Anterior cingulate cortex (tissue), 58 donors: ENCODE measurements around the gene PDE3A.

ENCODE experiments used
- DNase-seq, 58 donors: peaks; one replicate each; lab custom pipeline; 2025; lab: John Stamatoyannopoulos, UW

Gene PDE3A

GRCh38 chr12:20487519-20487918, 119.2 kb downstream of the PDE3A start:
- no peak for DNase-seq

DNA sequence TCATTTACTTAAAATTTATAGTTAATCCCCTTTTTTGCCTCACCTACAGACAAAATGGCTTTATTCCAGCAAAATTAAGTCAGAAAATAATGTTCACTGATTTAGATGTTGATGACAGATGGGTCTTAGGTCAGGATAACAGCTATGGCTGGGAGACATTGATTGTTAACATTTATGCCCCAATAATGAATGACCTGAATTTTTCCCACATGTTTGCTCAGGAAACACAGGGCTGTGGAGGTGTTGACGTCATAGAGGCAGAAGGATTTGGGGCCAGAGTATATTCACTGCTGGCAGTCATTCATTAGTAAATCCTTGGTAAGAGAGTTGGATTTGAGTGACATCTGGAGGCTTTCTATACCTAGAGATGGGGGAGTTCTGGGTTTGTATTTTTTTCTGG, 121.3 kb downstream of the PDE3A start:
- DNase-seq = no peak

- no peak for DNase-seq
Measured at GRCh38 chr12:20490213-20490612, 121.9 kb downstream of the PDE3A start.

DNA sequence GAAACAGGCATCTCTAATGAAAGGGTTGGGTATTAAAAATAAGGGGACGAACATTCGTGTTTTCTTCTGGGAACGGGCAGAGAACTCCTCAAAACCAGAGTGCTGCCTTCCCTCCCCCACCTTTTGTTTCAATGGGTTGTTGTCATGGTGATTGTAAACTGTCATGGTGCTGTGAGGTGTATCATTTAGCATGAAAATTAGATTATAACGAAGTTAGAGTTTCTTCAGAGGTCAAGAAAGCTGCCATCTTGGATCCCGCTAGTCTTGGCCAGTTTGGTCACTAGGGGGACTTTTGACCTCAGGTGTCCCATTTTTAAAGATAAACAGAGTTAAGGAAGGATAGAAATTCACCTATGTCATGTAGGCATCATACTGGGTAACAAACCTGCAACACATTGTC, 123.0 kb downstream of the PDE3A start:
- no peak for DNase-seq

DNA sequence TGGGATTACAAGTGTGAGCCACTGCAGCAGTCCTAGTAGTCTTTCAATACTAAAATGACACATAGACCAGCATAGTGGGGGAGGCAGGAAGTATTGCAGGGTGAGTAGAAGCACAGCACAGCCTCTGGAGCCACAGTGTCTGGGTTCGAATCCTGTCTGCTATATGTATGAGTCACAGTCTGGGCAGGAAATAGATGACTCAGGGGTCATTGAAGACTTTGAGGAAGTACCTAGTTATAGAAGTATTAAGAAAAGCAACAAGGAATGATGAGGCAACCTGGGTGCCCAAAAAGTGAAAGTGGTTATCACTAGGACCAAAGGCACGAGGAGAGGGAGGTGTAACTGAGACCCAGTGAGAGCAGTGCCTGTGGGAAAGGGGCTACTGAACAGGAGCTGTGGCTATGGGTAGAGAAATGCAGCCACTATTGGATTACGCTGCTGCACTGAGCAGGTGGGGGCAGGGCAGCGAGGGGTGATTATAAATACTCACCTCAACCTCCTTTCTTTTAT, 124.0 kb downstream of the PDE3A start:
- DNase-seq = no peak

DNA sequence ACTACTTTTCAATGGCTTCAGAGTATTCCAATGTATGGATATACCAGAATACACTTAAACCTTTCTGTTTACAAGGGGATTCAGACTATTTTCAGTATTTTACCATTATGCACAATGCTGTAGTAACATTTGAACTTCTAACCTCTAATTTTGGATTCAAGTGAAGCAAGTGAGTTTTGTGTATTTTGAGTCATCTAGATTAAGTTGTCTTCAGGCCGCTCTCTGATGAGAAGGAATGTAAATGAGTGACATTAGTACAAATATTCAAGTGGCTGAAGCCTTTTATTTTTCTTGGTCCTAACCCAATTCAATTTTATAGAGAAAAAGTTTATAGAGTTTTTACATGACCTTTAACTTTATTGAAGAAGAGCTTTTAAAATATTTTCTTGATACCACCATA, 125.6 kb downstream of the PDE3A start:
- no peak for DNase-seq

DNA sequence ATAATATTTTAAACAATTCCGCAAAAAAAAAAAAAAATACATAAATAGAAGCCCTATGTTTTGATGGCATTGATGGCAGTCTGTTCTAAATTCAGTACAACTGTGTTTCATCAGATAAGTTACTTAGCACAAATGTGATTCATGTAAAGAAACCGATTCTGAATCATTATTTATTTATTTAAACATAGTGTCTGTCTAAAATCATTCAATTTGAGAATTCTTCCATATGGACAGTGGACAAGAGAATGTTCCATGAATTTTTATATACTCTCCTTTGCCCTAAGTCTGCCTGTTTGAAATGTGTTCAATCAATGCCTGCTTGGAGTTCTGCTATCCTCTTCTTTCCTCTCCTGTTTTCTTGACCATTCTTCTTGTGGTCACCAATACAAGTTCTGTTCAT, 126.5 kb downstream of the PDE3A start:
- no peak for DNase-seq

DNA sequence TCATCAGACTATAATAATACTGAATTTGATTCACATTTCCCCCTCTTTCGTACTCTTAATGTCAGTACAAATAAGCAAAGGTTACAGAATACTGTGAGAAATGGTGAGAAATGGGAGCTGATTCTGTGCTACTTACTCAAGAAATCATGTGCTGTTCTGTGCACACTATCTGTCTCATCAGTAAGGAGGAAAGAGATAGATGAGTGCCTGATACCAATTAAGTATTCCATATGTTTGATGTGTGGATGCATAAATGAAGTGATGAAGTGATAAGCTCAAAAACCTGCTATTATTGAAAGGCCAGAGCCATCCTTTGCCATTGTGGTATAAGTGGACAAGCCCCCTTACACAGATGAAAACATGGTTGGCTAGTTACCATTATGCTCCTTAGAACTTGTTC, 127.7 kb downstream of the PDE3A start:
- no peak for DNase-seq

DNA sequence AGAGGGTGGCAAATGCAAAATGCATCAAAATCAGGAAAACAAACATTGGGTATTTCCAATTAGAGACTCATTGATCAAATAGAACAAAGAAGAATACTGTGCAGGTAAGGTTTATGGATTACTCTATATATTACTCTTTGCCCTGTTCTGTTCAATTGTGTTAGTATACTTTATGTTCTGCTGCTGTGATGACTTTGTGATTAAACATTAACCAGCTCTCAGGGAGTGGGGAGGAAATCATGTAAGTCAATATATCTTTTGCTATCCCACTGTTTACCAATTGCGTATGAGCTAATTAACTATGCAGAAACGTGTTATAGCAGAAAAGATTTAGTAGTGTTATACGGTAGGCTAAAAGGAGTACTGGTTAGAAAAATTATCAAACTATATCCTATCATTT, 129.4 kb downstream of the PDE3A start:
- no peak for DNase-seq

GRCh38 chr12:20501958-20502357, 133.6 kb downstream of the PDE3A start:
- no peak for DNase-seq

- DNase-seq = no peak
Measured at GRCh38 chr12:20503858-20504257, 135.5 kb downstream of the PDE3A start.

GRCh38 chr12:20505056-20505455, 136.7 kb downstream of the PDE3A start:
- DNase-seq = no peak

GRCh38 chr12:20507056-20507455, 138.7 kb downstream of the PDE3A start:
- DNase-seq = no peak

DNA sequence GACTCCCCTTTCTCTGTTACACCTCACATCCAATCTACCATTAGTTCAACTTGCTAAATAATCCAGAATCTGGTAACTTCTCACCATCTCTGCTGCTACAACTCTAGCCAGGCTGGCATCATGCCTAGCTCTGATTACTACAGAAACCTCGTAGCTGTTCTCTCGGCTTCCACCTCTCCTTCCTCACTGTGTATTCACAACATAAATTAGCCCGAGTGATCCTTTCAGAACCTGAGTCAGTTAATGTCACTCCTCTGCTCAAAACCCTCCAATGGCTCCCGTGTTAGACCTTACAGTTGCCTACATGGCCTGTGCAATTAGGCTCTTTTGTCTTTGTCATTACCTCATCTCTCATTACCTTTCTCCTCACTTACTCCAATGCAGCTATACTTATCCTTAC, 139.4 kb downstream of the PDE3A start:
- DNase-seq = no peak

DNA sequence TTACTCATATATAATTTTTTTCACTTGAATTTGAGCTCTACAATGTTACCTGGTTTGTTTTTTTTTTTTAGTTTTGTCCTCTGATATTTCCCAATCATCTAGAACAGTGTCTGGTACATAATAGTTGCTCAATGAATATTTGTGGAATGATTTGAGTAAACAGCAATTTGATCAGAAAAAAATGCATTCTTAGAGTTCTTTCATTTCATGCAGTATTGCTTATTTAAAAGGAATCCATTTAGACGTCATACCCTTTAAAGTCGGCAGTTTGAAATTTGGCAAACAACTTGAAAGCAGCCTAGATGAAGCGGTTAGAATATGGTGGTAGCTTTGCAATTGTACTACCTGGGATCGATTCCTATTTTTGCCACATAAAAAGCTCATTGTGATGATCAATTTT, 140.0 kb downstream of the PDE3A start:
- no peak for DNase-seq

GRCh38 chr12:20508962-20509361, 140.6 kb downstream of the PDE3A start:
- no peak for DNase-seq

GRCh38 chr12:20510811-20511210, 142.5 kb downstream of the PDE3A start:
- no peak for DNase-seq

GRCh38 chr12:20513189-20513588, 144.9 kb downstream of the PDE3A start:
- DNase-seq = no peak

DNA sequence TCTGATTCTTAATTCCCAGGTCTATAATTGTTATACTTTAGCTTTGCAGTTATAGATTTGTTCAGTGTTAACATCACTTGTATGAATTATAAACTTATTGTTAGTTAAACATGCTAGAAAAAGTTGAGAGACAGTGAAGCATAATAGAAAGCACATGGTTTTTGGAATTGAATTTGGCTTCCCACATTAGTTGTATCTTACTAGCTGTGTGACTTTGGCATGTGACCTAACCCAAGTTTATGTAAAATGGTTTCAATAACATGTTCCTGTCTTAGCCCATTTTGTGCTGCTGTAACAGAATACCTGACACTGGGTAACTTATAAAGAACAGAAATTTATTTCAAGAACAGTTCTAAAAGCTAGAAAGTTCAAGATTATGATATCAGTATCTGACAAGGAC, 146.3 kb downstream of the PDE3A start:
- no peak for DNase-seq

DNA sequence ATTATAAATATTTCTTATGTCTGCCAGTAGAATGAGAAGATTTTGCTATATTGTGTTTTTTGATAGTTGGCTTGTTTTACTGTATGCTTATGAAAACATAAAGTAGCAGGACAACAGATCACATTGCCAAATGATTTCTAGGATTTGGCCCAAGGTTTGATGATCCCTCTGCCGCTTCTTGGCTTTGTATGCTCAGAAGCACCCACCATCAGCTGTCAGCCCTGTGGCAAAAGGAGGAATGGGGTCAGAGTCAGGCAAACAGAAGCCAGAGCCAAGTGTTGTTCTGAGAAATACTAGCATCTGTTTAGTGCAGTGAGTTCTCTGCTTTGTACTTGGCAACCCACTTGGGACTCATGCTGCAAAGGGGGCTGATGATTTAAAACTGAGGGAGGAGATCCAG, 152.2 kb downstream of the PDE3A start:
- peak in 3 of 58 donors; percentile 3 to 8 (median 5) for DNase-seq

GRCh38 chr12:20523658-20524057, 155.3 kb downstream of the PDE3A start:
- no peak for DNase-seq

DNA sequence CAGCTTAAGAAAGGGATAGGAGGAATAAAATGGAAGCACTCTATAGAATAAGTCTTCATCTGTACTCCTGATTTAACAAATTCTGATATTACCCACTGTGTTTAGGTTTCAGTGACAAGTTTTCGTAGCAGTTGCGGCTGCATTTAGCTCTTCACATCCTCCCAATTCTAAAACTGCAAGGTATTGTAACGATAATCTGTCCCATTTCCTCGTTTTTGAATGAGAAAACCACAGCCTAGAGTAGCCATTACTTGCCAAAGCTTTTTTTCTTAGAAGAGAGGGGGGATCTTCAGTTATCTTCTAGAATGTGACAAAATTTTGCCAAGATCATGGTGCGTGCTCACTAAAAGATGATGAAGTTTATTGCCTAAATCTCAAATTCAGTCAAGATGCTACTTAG, 155.8 kb downstream of the PDE3A start:
- DNase-seq = no peak

GRCh38 chr12:20525064-20525610, 156.8 kb downstream of the PDE3A start:
- no peak for DNase-seq
